ENCODE measurements around the gene ZNF385C. TPM values are rescaled to one million over a fixed set of nuclear protein-coding genes. Genes with fewer than 3 reads are reported as not detected.

ZNF385C gene
- total and polyA plus RNA-seq, 2 experiments from 2014 or later: not detected

DNA sequence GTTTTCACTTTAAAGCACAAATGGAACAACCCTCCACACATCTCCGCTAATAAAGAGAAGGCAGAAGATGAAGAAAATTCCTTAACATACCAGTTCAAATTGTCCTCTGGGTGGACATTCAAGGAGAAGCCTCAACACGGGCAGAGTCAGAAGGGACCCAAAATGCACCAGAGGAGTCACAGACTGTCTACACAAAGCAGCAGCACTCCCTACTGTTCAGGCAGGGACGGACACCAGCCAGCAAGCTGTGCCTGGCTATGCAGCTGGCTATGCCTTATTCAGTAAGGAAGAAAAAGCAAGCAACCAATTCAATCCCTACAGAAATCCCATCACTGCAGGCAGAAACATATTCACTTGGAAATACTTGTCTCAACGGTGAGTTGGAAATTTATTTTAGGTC is 89.1 kb downstream of the ZNF385C start:
- Histone ChIP-seq H2AFZ (no peak overlapping the region), H3F3A (ENCODE audit: insufficient read depth) (peaks cover 41% of the 10 kb centered on the region), H3K9ac (no peak overlapping the region), H3K27ac (peak overlapping the region; percentile 69), H3K9me3 (ENCODE audit: low read depth) (no peaks in the 10 kb centered on the region), H3K4me2 (ENCODE audit: unreplicated experiment) (no peak overlapping the region), H3K36me3 (ENCODE audit: low read depth) (no peaks in the 10 kb centered on the region), H3K27me3 (replicated peaks; ENCODE audit: insufficient read depth) (no peaks in the 10 kb centered on the region), H3K4me1 (ENCODE audit: insufficient read depth) (peaks cover 60% of the 10 kb centered on the region), H3K79me2 (ENCODE audit: insufficient read depth) (peaks cover 100% of the 10 kb centered on the region), H3K4me3 (no peak overlapping the region), H4K20me1 (ENCODE audit: insufficient read depth) (0 out of 2 replicates have a peak, but pooled peaks cover 4% of the 10 kb centered on the region), H3K9me2 (ENCODE audit: insufficient read depth) (no peaks in the 10 kb centered on the region)
- WGBS, 2 experiments (ENCODE audit: low coverage in 1 of 2, low lambda C conversion rate in 2 of 2, missing lambda C conversion rate in 2 of 2): 95 to 99% methylated on average over 4 of the region's 4 CpGs
- peak; percentile 38 for DNase-seq
- TF ChIP-seq EZH2phosphoT487 (IDR thresholded peaks at IDR 0.05; ENCODE audit: insufficient read depth, low read depth) (no peak), EZH2 (IDR thresholded peaks at IDR 0.05; ENCODE audit: insufficient read depth, poor library complexity, severe bottlenecking) (no peak)
- in situ Hi-C loops (cut with MboI): no loop called here

DNA sequence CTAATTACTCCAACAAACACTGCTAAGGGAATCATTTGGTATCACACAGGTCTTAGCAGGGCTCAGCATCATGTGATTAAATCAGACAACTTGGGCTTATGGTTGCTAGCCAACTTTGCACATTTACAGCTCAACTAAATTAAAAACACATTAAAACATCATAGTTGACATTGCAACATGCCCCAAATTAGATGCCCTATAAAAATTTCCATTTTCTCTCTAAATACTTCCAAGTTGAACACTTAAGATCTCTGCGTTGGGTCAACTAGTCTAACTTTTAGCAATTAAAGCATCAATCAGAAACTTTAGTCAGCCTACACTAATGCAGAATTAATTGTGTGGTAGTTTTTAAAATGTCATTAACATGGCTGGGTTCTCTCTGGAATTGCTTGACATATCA is 93.1 kb downstream of the ZNF385C start:
- Histone ChIP-seq H3K36me3 (ENCODE audit: low read depth) (peaks cover 26% of the 10 kb centered on the region), H3K27ac (peak overlapping the region; percentile 20; the same call in 1 of the 2 replicates), H3F3A (ENCODE audit: insufficient read depth) (peaks cover 36% of the 10 kb centered on the region), H3K9ac (no peak overlapping the region), H3K4me3 (no peak overlapping the region), H2AFZ (no peak overlapping the region), H3K9me2 (ENCODE audit: insufficient read depth) (no peaks in the 10 kb centered on the region), H4K20me1 (ENCODE audit: insufficient read depth) (0 out of 2 replicates have a peak, but pooled peaks cover 4% of the 10 kb centered on the region), H3K4me1 (ENCODE audit: insufficient read depth) (peaks cover 54% of the 10 kb centered on the region), H3K4me2 (ENCODE audit: unreplicated experiment) (peak overlapping the region; percentile 20), H3K27me3 (replicated peaks; ENCODE audit: insufficient read depth) (no peaks in the 10 kb centered on the region), H3K9me3 (ENCODE audit: low read depth) (no peaks in the 10 kb centered on the region), H3K79me2 (ENCODE audit: insufficient read depth) (peaks cover 100% of the 10 kb centered on the region)
- TF ChIP-seq EZH2phosphoT487 (IDR thresholded peaks at IDR 0.05; ENCODE audit: insufficient read depth, low read depth): no peak
- no peak for TF ChIP-seq EZH2 (IDR thresholded peaks at IDR 0.05; ENCODE audit: insufficient read depth, poor library complexity, severe bottlenecking)
- DNase-seq: peak; percentile 48
- 0 to 7% methylated on average over 1 of the region's 1 CpG for WGBS, 2 experiments (ENCODE audit: low coverage in 1 of 2, low lambda C conversion rate in 2 of 2, missing lambda C conversion rate in 2 of 2)
- in situ Hi-C loops (cut with MboI): no loop called here

DNA sequence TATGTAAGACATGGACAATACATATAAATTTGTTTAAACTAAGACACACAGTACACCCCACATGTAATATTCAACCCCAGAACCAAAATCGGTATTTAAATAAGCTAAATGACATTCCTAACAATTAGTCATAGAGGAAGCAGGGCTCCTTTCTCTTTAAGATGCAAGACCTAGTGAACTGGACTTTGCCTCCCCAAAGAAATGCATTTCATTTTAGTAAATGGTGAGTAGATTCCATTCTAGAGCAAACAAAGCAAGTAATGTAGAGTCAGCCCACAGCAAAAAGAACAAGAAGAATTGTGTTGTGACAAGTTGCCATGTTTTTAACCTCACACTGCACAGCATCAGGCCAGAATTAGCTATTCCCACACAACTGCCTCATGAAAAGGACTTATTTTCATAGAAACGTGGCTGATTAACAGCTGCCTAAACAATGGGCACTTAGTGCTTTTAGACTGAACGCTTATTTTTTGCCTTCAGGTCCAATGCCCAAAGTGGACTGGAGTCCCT is 95.4 kb downstream of the ZNF385C start:
- Histone ChIP-seq H3K4me2 (ENCODE audit: unreplicated experiment) (peak overlapping the region; percentile 4), H3K27ac (peak overlapping the region; percentile 7; the same call in 1 of the 2 replicates), H3K79me2 (ENCODE audit: insufficient read depth) (peaks cover 100% of the 10 kb centered on the region), H3F3A (ENCODE audit: insufficient read depth) (peaks cover 37% of the 10 kb centered on the region), H3K36me3 (ENCODE audit: low read depth) (peaks cover 43% of the 10 kb centered on the region), H2AFZ (no peak overlapping the region), H3K9me2 (ENCODE audit: insufficient read depth) (no peaks in the 10 kb centered on the region), H3K27me3 (replicated peaks; ENCODE audit: insufficient read depth) (no peaks in the 10 kb centered on the region), H3K9ac (no peak overlapping the region), H3K4me1 (ENCODE audit: insufficient read depth) (peaks cover 39% of the 10 kb centered on the region), H3K4me3 (no peak overlapping the region), H3K9me3 (ENCODE audit: low read depth) (no peaks in the 10 kb centered on the region), H4K20me1 (ENCODE audit: insufficient read depth) (0 out of 2 replicates have a peak, but pooled peaks cover 4% of the 10 kb centered on the region)
- peak; percentile 48 for DNase-seq
- 85 to 87% methylated on average over 3 of the region's 3 CpGs for WGBS, 2 experiments (ENCODE audit: low coverage in 1 of 2, low lambda C conversion rate in 2 of 2, missing lambda C conversion rate in 2 of 2)
- in situ Hi-C loops (cut with MboI): no loop called here
- TF ChIP-seq EZH2phosphoT487 (IDR thresholded peaks at IDR 0.05; ENCODE audit: insufficient read depth, low read depth): no peak
- no peak for TF ChIP-seq EZH2 (IDR thresholded peaks at IDR 0.05; ENCODE audit: insufficient read depth, poor library complexity, severe bottlenecking)

DNA sequence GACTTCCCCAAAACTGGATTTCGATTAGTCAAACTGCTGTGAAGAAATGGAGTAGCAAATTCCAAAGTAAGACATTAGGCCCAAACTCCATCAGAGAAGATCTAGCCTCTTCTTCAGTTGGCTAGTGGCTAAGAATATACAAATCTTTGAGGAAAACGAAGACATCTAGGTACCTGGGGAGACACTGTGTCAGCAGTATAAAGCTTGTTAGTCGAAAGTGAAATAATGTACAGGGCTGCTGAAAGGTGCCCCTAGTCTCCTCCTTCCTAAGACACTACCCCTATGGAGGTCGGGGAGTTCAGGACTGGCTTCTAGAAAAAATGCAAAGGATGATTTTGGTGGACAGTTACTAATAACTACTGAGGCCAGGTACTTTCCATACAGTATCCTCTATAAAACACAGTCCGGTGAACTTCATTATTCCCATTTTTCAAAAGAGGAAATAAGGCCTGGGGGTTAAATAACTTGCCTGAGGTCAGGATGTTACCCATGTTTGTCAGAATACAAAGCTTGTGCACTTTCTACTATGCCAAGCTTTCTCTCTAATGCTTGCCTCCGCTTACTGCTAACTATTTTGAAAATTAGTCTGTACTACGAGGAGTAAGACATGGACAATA is 96.0 kb downstream of the ZNF385C start:
- Histone ChIP-seq H3K79me2 (ENCODE audit: insufficient read depth) (peaks cover 100% of the 10 kb centered on the region), H3K27ac (0 out of 2 replicates have a peak overlapping the region, but pooled peaks have one; percentile 7), H3K4me1 (ENCODE audit: insufficient read depth) (peaks cover 39% of the 10 kb centered on the region), H3K9me2 (ENCODE audit: insufficient read depth) (no peaks in the 10 kb centered on the region), H3F3A (ENCODE audit: insufficient read depth) (peaks cover 43% of the 10 kb centered on the region), H3K27me3 (replicated peaks; ENCODE audit: insufficient read depth) (no peaks in the 10 kb centered on the region), H2AFZ (no peak overlapping the region), H3K36me3 (ENCODE audit: low read depth) (peaks cover 47% of the 10 kb centered on the region), H4K20me1 (ENCODE audit: insufficient read depth) (0 out of 2 replicates have a peak, but pooled peaks cover 4% of the 10 kb centered on the region), H3K9me3 (ENCODE audit: low read depth) (no peaks in the 10 kb centered on the region), H3K4me3 (no peak overlapping the region), H3K4me2 (ENCODE audit: unreplicated experiment) (no peak overlapping the region), H3K9ac (no peak overlapping the region)
- in situ Hi-C loops (cut with MboI): no loop called here
- TF ChIP-seq EZH2 (IDR thresholded peaks at IDR 0.05; ENCODE audit: insufficient read depth, poor library complexity, severe bottlenecking): no peak
- TF ChIP-seq EZH2phosphoT487 (IDR thresholded peaks at IDR 0.05; ENCODE audit: insufficient read depth, low read depth): no peak
- 92 to 93% methylated on average over 7 of the region's 7 CpGs for WGBS, 2 experiments (ENCODE audit: low coverage in 1 of 2, low lambda C conversion rate in 2 of 2, missing lambda C conversion rate in 2 of 2)
- no peak for DNase-seq
